ENCODE results near the gene MAIP1. TPM values are rescaled to one million over a fixed set of nuclear protein-coding genes. Genes with fewer than 3 reads are reported as not detected.
A peak's percentile ranks its signal among the peaks of the same experiment; 100 is the strongest.

The MAIP1 gene
- total and polyA plus RNA-seq, 9 of the 15 experiments (the other 6 are each of a cell fraction or from before 2014, with no cell fraction given): 3.6 to 30.0 (median 24.5) TPM

GRCh38 chr2:199955339-199956061 lies at the start of gene MAIP1, which contains the start of gene TYW5 (continued):
- TF ChIP-seq GABPB2 (CRISPR knock-in tag; conservative IDR thresholded peaks at IDR 0.05) (no peak), TARDBP (IDR thresholded peaks at IDR 0.05) (no peak), ZNF507 (tag; conservative IDR thresholded peaks at IDR 0.05) (no peak), MLLT1 (IDR thresholded peaks at IDR 0.05) (no peak), FOXP1 (CRISPR knock-in tag; IDR thresholded peaks at IDR 0.05) (no peak), ARID3B (CRISPR knock-in tag; IDR thresholded peaks at IDR 0.05; ENCODE audit: borderline replicate concordance) (no peak), ARNT (IDR thresholded peaks at IDR 0.05) (peak in 1 of 2 experiments; percentile 69; a peak in 1 of 4 replicates), KAT7 (CRISPR knock-in tag; IDR thresholded peaks at IDR 0.05; ENCODE audit: borderline replicate concordance) (no peak), RBM25 (IDR thresholded peaks at IDR 0.05; ENCODE audit: low read depth, low read length, severe bottlenecking) (no peak), TOE1 (IDR thresholded peaks at IDR 0.05; ENCODE audit: borderline replicate concordance) (peak; percentile 96), TOE1 (CRISPR knock-in tag; IDR thresholded peaks at IDR 0.05; ENCODE audit: borderline replicate concordance, low read depth) (no peak), MTA1 (IDR thresholded peaks at IDR 0.05; ENCODE audit: borderline replicate concordance) (0 out of 2 replicates have a peak, but pooled peaks have one; percentile 27), GABPB1 (CRISPR knock-in tag; IDR thresholded peaks at IDR 0.05) (peak; percentile 96), PHB (CRISPR knock-in tag; IDR thresholded peaks at IDR 0.05) (no peak), HDAC1 (IDR thresholded peaks at IDR 0.05) (peak in 1 of 2 experiments; percentile 39; a peak in 1 of 4 replicates), ILK (tag; IDR thresholded peaks at IDR 0.05; ENCODE audit: borderline replicate concordance, low read depth) (no peak), POLR2B (IDR thresholded peaks at IDR 0.05; ENCODE audit: low read depth, partially characterized antibody) (peak; percentile 61), ZBTB43 (CRISPR knock-in tag; IDR thresholded peaks at IDR 0.05) (0 out of 2 replicates have a peak, but pooled peaks have one; percentile 47), RFX1 (IDR thresholded peaks at IDR 0.05) (no peak), SIN3B (IDR thresholded peaks at IDR 0.05; ENCODE audit: low read depth) (peak; percentile 96), ELF2 (CRISPR knock-in tag; IDR thresholded peaks at IDR 0.05) (peak; percentile 47; the same call in 1 of the 2 replicates), GATA2 (CRISPR knock-in tag; IDR thresholded peaks at IDR 0.05) (no peak)
- TF ChIP-seq, protein P1, sequence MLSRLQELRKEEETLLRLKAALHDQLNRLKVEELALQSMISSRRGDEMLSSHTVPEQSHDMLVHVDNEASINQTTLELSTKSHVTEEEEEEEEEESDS (CRISPR knock-in tag; IDR thresholded peaks at IDR 0.05): no peak
- TF ChIP-seq, protein P2, sequence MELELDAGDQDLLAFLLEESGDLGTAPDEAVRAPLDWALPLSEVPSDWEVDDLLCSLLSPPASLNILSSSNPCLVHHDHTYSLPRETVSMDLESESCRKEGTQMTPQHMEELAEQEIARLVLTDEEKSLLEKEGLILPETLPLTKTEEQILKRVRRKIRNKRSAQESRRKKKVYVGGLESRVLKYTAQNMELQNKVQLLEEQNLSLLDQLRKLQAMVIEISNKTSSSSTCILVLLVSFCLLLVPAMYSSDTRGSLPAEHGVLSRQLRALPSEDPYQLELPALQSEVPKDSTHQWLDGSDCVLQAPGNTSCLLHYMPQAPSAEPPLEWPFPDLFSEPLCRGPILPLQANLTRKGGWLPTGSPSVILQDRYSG (tag; conservative IDR thresholded peaks at IDR 0.05; ENCODE audit: low read depth): peak; percentile 69; the same call in 1 of the 2 replicates

All from K562 (cell line).